Neural cell (in vitro differentiated cells): ENCODE results near the gene FAM193A.

Source experiments
- EP300 ChIP-seq: fragments of 450-650 bp; conservative IDR thresholded peaks from 2 replicates; pipeline ENCODE4 v1.6.1; 2014; ENCODE audit warnings: antibody characterized with exemption, mild to moderate bottlenecking, moderate library complexity; ENCODE audit not compliant: poor library complexity, severe bottlenecking
- TAF1 ChIP-seq: IDR thresholded peaks from 2 replicates; pipeline ENCODE4 v1.6.1; 2012; ENCODE audit warnings: low read depth

- TF ChIP-seq TAF1 (no peak), EP300 (no peak)
Measured at GRCh38 chr4:2592572-2592971, 56.1 kb downstream of the FAM193A start.
